GM19238 (cell line): Measurements from ENCODE around the gene RARG.
"Not testable (repeated sequence)": the region's sequence is repeated elsewhere in the genome, so short reads cannot be mapped to it uniquely, and the experiment has no call there.

Experiments used
- DNase-seq: peaks from one replicate; pipeline ENCODE4 v3.0.0; 2011; ENCODE audit warnings: low spot score; ENCODE audit not compliant: insufficient read length

RARG gene

GRCh38 chr12:53172352-53172751, 59.7 kb downstream of the RARG start:
- no peak for DNase-seq

GRCh38 chr12:53171725-53172329, 60.2 kb downstream of the RARG start:
- no peak for DNase-seq

GRCh38 chr12:53170876-53171724, 60.9 kb downstream of the RARG start:
- DNase-seq, result no peak

GRCh38 chr12:53170215-53170614, 61.8 kb downstream of the RARG start:
- DNase-seq, result no peak

- DNase-seq, result no peak
Measured at GRCh38 chr12:53169644-53170043, 62.4 kb downstream of the RARG start.

- DNase-seq, result no peak
Measured at GRCh38 chr12:53166837-53167236, 65.2 kb downstream of the RARG start.

- DNase-seq, result not testable (repeated sequence)
Measured at GRCh38 chr12:53163008-53163407, 69.0 kb downstream of the RARG start.

GRCh38 chr12:53161119-53161911, 70.7 kb downstream of the RARG start:
- no peak for DNase-seq

GRCh38 chr12:53160673-53161072, 71.3 kb downstream of the RARG start:
- DNase-seq, result no peak
